GM11168 (cell line): Measurements from ENCODE around the gene SNN.

Experiments
- in situ Hi-C: fragments of 300-500 bp; cut with MboI; formaldehyde crosslinking; loops from one replicate; pipeline ENCODE4 v1.12.0; 2022; ENCODE audit warnings: low sequenced_read_pairs; ENCODE audit not compliant: unreplicated experiment

The SNN gene

DNA sequence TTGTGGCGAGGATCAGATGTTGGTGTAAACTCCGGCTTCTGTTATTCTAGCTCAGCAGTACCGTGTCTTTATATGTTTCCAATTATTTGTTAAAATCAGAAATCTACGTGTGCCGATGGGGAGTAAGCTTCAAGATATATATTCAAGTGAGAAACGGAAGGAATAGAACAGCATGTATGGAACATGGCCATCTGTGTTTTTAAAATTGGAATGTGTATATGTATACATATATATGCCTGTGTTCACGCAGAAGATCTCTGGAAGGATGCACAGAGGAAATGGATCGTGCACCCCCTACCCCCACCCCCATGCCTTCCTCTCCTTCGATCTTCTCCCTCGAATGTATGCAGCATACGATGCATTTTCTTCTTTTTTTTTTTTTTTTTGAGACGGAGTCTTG is 7.7 kb upstream of the SNN start:
- in situ Hi-C loops, result no loop called here

DNA sequence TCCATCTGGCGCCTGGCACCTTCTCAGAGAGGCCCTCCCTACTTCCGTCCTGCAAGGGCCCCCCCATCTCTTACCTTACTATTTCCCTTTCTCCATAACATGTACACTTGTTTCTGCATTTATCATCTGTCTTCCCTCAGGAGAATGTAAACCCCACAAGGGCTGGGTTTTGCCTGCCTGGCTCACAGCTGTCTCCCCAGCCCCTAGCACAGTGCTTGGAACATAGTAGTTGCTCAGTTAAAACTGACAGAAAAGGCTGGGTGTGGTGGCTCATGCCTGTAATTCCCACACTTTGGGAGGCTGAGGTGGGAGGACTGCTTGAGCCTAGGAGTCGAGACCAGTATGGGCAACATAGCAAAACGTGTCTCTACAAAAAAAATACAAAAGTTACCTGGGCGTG is 5.7 kb upstream of the SNN start:
- in situ Hi-C loops, result no loop called here

GRCh38 chr16:11665071-11665491 is 3.2 kb upstream of the SNN start:
- in situ Hi-C loops, result no loop called here

- in situ Hi-C loops, result no loop called here
Observed at GRCh38 chr16:11666103-11667055, 1.9 kb upstream of the SNN start.

GRCh38 chr16:11667221-11667823 is 933 bp upstream of the SNN start:
- in situ Hi-C loops, result no loop called here

GRCh38 chr16:11668623-11669379 is 546 bp downstream of the SNN start:
- in situ Hi-C loops, result no loop called here

- in situ Hi-C loops, result no loop called here
Observed at GRCh38 chr16:11669380-11670146, 1.3 kb downstream of the SNN start.

DNA sequence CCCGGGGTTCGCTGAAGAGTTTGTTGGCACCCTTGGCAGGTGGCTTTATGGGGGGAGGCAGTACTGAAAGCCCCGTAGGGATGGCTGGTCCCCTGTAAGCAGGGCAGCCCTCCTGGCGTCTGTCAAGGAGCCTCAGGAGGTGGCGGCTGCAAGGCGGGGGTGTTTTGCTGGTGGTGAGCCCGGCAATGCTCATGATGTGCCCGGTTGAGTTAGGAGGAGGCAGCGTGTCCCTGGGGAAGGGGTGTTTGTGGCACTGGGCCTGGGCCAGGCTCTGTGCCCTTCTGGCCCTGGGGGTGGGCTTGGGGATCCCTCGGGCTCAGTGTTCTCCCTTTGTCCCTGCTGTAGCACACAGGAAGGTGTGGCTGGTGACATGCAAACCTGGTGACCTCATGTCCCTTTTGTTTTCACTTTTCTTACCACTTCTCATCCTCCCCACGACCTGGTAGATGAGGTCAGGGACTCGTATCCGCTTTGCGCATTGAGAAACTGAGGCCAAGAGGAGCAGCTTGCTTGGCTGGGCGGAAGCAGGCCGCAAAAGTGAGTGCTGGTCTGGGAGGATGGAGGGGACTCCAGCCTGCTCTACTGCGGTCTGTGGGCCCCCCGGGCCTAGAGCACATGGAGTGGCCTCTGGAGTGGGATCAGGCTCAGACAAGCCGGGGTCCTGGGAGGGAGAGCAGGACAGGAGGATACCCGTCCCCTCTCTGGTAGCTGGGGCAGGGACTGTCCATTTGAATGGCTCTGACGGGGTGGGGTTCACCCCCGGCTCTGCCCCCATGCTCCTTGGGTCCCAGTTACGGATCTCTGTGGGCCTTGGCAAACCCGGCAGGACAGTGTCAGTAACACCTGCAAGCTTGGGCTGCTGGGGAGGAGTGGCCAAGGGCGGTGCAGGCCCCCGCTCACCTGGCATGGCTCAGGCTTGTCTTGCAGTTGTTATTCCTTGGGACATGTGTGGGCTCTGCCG is 2.2 kb downstream of the SNN start:
- in situ Hi-C loops, result no loop called here

DNA sequence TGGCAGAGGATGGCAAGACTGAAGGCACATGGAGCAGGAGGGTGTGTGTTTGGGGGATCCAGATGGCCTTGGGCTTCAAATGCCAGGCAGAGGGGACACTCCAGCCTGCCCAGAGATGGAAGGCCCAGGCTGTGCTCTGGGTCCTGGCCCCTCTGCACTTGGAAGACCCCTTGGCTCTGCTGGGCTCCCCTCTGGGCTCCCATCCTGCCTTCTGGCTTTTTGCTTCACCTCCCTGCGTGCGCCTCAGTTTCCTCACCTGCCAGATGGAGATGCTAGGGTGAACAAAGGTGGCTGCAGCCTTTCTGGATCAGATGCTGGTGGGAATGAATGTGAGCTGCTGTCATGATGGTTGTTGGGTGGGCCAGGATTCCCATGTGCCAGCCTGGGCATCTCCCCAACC is 3.0 kb downstream of the SNN start:
- in situ Hi-C loops, result no loop called here

GRCh38 chr16:11671676-11672075 is 3.4 kb downstream of the SNN start:
- in situ Hi-C loops, result no loop called here

DNA sequence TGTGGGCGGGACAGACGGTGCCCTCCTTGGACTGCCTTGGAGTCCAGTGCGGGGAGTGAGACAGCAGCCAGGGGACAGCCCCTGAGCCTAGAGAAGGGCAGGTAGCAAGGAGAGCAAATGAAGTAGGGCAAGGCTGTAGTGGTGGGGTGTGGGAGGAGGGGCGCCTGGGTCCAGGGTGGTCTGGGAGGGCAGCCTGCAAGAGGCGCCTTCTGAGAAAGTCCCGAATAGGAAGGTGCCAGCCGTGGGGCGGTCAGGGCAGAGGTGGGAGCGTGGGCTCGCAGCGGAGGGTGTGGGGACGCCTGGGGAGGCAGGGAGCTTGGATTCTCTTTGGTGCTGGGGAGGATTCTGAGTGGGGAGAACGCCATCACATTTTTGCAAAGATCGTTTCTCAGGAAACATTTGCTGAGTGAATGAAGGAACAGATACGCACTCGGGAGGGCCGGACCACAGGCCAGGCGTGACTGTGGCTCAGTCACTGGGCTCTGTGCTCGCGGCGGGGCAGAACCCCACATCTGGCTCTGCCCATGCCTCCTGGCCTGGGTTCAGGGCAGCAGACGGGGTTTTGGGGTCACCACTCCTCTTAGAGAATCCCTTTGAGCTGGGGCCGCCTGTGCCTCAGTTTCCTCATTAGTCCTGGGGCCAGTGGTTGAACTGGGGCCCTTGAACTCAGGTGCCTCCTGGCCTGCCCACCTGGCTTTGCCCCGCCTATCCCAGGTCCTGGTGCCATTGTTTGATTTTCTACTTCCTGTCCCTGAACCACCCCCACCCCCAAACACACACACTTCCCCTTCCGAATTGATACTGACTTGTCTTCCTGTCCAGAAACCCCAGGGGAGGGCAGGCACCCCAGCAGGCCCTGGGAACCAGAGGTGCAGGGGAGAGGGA is 4.2 kb downstream of the SNN start:
- in situ Hi-C loops, result no loop called here

- in situ Hi-C loops, result no loop called here
Observed at GRCh38 chr16:11673091-11674000, 5.1 kb downstream of the SNN start.

GRCh38 chr16:11674001-11674817 is 6.0 kb downstream of the SNN start:
- in situ Hi-C loops, result no loop called here

DNA sequence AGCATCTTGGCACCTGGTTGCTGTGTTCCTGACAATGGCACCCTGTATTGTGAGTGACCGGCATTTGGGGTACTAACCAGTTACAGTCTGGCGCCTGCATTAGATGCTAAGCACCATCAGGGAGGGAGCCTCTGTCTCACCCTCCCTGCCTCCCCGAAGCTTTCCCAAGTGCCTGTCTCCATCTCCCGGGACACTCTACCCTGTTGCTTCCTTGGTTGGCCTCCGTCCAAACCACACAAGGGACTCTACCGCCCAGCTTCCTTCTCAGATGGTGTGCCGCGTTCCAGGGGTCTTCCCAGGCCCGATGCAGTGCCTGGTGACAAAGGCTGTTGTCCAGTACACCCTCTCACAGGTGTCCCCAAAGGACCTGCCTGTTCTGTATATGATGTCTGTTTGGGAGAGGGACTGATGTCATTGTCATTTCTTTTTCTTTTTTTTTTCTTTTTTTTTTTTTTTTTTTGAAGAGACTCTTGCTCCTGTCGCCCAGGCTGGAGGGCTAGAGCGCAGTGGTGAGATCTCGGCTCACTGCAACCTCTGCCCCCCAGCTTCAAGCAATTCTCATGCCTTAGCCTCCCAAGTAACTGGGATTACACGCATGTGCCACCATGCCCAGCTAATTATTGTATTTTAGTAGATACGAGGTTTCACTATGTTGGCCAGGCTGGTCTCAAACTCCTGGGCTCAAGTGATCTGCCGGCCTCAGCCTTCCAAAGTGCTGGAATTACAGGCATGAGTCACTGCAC is 6.7 kb downstream of the SNN start:
- in situ Hi-C loops, result no loop called here

DNA sequence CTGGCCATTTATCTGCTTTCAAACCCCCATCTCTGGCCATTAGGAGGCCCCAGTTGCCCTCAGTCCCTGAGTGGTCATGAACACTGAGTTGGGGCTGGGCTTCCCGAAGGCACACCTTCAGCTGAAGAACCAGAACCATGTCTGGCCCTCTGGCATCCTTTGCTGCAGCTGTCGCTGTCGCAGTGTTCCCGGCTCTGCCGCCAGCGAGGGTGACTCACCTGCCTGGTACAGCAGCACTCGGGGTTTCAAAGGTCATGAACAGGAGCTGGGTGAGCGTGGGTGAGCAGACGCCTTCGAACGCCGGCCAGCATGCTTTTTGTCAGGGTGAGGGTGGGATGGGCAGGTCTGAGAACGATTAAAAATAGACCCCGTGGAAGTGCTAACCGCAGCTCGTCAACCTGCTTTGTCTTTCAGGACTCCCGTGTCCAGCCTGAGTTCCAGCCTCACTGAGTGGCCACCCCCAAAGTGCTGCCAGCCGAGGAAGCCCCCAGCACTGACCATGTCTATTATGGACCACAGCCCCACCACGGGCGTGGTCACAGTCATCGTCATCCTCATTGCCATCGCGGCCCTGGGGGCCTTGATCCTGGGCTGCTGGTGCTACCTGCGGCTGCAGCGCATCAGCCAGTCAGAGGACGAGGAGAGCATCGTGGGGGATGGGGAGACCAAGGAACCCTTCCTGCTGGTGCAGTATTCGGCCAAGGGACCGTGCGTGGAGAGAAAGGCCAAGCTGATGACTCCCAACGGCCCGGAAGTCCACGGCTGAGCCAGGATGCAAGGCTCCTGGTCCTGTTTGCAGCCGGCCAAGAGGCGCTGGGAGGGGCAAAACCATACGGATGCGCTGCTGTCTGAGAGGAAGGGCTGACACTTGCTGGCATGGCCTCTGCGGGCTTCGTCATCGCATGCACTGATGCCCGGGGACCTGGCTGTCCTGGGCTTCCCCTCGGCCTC is 7.6 kb downstream of the SNN start:
- in situ Hi-C loops, result no loop called here
